Coronary artery (tissue), 2 donors: Measurements from ENCODE around the gene GRIN2C.

Experiments
- DNase-seq: peaks from one replicate; pipeline ENCODE4 v3.0.0-alpha.2; 2017; ENCODE audit warnings: low spot score
- H3K27ac ChIP-seq, 2 donors: fragments of 200-600 bp; sonication (generic); one replicate each; pipeline ENCODE4 v1.5.1; 2016 to 2019
- H3K4me3 ChIP-seq: fragments of 200-600 bp; sonication (generic); 2 replicates; pipeline ENCODE4 v1.5.1; 2016; ENCODE audit warnings: mild to moderate bottlenecking, moderate library complexity
- CTCF ChIP-seq: fragments of 200-600 bp; sonication (generic); IDR thresholded peaks from one replicate; pipeline ENCODE4 v1.5.1; 2019; ENCODE audit warnings: antibody characterized with exemption

Gene GRIN2C

GRCh38 chr17:74850914-74851313 is 8.8 kb downstream of the GRIN2C start:
- DNase-seq, result no peak
- TF ChIP-seq CTCF, result no peak
- H3K4me3 ChIP-seq, result no peak overlapping the region

GRCh38 chr17:74850310-74850709 is 9.4 kb downstream of the GRIN2C start:
- Histone ChIP-seq H3K4me3 (no peak overlapping the region), H3K27ac (no peak overlapping the region)
- DNase-seq, result no peak
- TF ChIP-seq CTCF, result no peak

More at GRCh38 chr17:74850914-74851313, 8.8 kb downstream of the GRIN2C start:
- H3K27ac ChIP-seq, result no peak overlapping the region

GRCh38 chr17:74848656-74849399 is 10.9 kb downstream of the GRIN2C start:
- DNase-seq, result no peak
- no peak overlapping the region for H3K4me3 ChIP-seq
- TF ChIP-seq CTCF, result no peak
- no peak overlapping the region for H3K27ac ChIP-seq

GRCh38 chr17:74846621-74847020 is 13.1 kb downstream of the GRIN2C start:
- TF ChIP-seq CTCF, result no peak
- no peak overlapping the region for H3K4me3 ChIP-seq
- DNase-seq, result no peak

GRCh38 chr17:74843352-74843627 is 16.4 kb downstream of the GRIN2C start:
- Histone ChIP-seq H3K4me3 (peak overlapping the region; percentile 68), H3K27ac (no peak overlapping the region)
- TF ChIP-seq CTCF, result no peak
- no peak for DNase-seq

More at GRCh38 chr17:74846621-74847020, 13.1 kb downstream of the GRIN2C start:
- no peak overlapping the region for H3K27ac ChIP-seq

- TF ChIP-seq CTCF, result peak; percentile 37
- Histone ChIP-seq H3K27ac (peak overlapping the region in 1 of 2 donors; percentile 70), H3K4me3 (peak overlapping the region; percentile 68)
- no peak for DNase-seq
Measured at GRCh38 chr17:74842599-74843351, 16.9 kb downstream of the GRIN2C start.
